K562 (cell line): Measurements from ENCODE around the gene ZDHHC5. TPM values are rescaled to one million over a fixed set of nuclear protein-coding genes. Genes with fewer than 3 reads are reported as not detected.
A peak's percentile ranks its signal among the peaks of the same experiment; 100 is the strongest.

Experiments used
- ATF2 ChIP-seq: sonication (generic); formaldehyde crosslinking; IDR thresholded peaks from 2 replicates; pipeline ENCODE4 v1.8.1; 2022; ENCODE audit warnings: missing genetic modification reagents
- ATF4 ChIP-seq: fragments of 450-650 bp; formaldehyde crosslinking; IDR thresholded peaks from 2 replicates; pipeline ENCODE4 v1.4.0; 2022; ENCODE audit warnings: mild to moderate bottlenecking, moderate library complexity
- BCOR ChIP-seq: fragments of 450-650 bp; IDR thresholded peaks from 2 replicates; pipeline ENCODE4 v1.6.1; 2016
- CBX8 ChIP-seq: fragments of 200-600 bp; sonication (generic); IDR thresholded peaks from 2 replicates; pipeline ENCODE4 v1.6.1; 2012; ENCODE audit warnings: borderline replicate concordance, mixed run types, low read depth, mild to moderate bottlenecking, moderate library complexity, mixed read lengths, low read length, control low read depth, inconsistent platforms; ENCODE audit not compliant: poor library complexity, severe bottlenecking; ENCODE audit errors: extremely low read depth
- CCNT2 ChIP-seq: IDR thresholded peaks from 2 replicates; pipeline ENCODE4 v1.6.1; 2011; ENCODE audit warnings: borderline replicate concordance, low read depth, mild to moderate bottlenecking, moderate library complexity, mixed read lengths, low read length; ENCODE audit not compliant: insufficient read length; ENCODE audit errors: extremely low read depth
- E2F4 ChIP-seq: sonication (generic); formaldehyde crosslinking; IDR thresholded peaks from 2 replicates; pipeline ENCODE4 v1.8.0; 2022; ENCODE audit warnings: mild to moderate bottlenecking, low read depth, missing genetic modification reagents
- ELF1 ChIP-seq: fragments of 200-800 bp; sonication (Bioruptor generic); IDR thresholded peaks from 2 replicates; pipeline ENCODE4 v1.6.1; 2016; ENCODE audit warnings: missing genetic modification characterization, missing compliant biosample characterization
- ELK1 ChIP-seq: sonication (generic); formaldehyde crosslinking; IDR thresholded peaks from 2 replicates; pipeline ENCODE4 v1.8.1; 2022; ENCODE audit warnings: missing genetic modification reagents
- ETV1 ChIP-seq: fragments of 450-650 bp; conservative IDR thresholded peaks from 2 replicates; pipeline ENCODE4 v1.6.1; 2016; ENCODE audit warnings: missing genetic modification characterization, control low read depth, low read depth, missing compliant biosample characterization
- KAT7 ChIP-seq: sonication (generic); formaldehyde crosslinking; IDR thresholded peaks from 2 replicates; pipeline ENCODE4 v1.8.0; 2022; ENCODE audit warnings: missing genetic modification reagents, mild to moderate bottlenecking, borderline replicate concordance
- KAT8 ChIP-seq: fragments of 450-650 bp; IDR thresholded peaks from 2 replicates; pipeline ENCODE4 v1.6.1; 2016; ENCODE audit warnings: low read depth, mild to moderate bottlenecking
- KLF6 ChIP-seq: fragments of 250-450 bp; sonication (Bioruptor Pico); IDR thresholded peaks from 2 replicates; pipeline ENCODE4 v1.4.0; 2020; ENCODE audit warnings: mild to moderate bottlenecking, moderate library complexity, borderline replicate concordance
- L3MBTL2 ChIP-seq: fragments of 450-650 bp; IDR thresholded peaks from 2 replicates; pipeline ENCODE4 v1.6.1; 2016; ENCODE audit warnings: mild to moderate bottlenecking, moderate library complexity
- MYC ChIP-seq, 2 experiments: fragments of 250-450 bp in 1 of 2; sonication (Bioruptor Pico) in 1 of 2; IDR thresholded peaks; 2 replicates each; pipeline versions ENCODE4 v1.5.1 to v1.6.1; 2012 to 2021; ENCODE audit warnings: low read depth in 2 of 2, borderline replicate concordance in 1 of 2, improper control_type of control experiment in 1 of 2, low read length in 1 of 2, mild to moderate bottlenecking in 1 of 2, moderate library complexity in 1 of 2
- NFIC ChIP-seq: fragments of 450-650 bp; IDR thresholded peaks from 2 replicates; pipeline ENCODE4 v1.6.1; 2017; ENCODE audit warnings: mild to moderate bottlenecking, inconsistent platforms
- PCBP2 ChIP-seq: fragments of 200-400 bp; formaldehyde crosslinking; IDR thresholded peaks from 2 replicates; pipeline ENCODE4 v1.6.1; 2018; ENCODE audit warnings: low read length, low read depth, mild to moderate bottlenecking, moderate library complexity; ENCODE audit not compliant: poor library complexity, severe bottlenecking
- SMAD3 ChIP-seq: fragments of 450-650 bp; formaldehyde crosslinking; conservative IDR thresholded peaks from 2 replicates; pipeline ENCODE4 v1.4.0; 2020; ENCODE audit warnings: mild to moderate bottlenecking
- SMARCC2 ChIP-seq: fragments of 450-650 bp; IDR thresholded peaks from 2 replicates; pipeline ENCODE4 v1.6.1; 2017; ENCODE audit warnings: antibody characterized with exemption, moderate library complexity, mild to moderate bottlenecking, low read depth
- XRCC4 ChIP-seq: IDR thresholded peaks from one replicate; pipeline ENCODE4 v1.6.1; 2011; ENCODE audit not compliant: insufficient read depth, insufficient read length; ENCODE audit errors: extremely low read depth
- ZFX ChIP-seq: sonication (generic); formaldehyde crosslinking; IDR thresholded peaks from 2 replicates; pipeline ENCODE4 v1.8.0; 2022; ENCODE audit warnings: mild to moderate bottlenecking, missing genetic modification reagents, moderate library complexity
- ZNF12 ChIP-seq: sonication (generic); formaldehyde crosslinking; IDR thresholded peaks from 2 replicates; pipeline ENCODE4 v1.4.0; 2020; ENCODE audit warnings: mild to moderate bottlenecking, missing genetic modification reagents
- ZNF347 ChIP-seq: fragments of 450-650 bp; formaldehyde crosslinking; IDR thresholded peaks from 2 replicates; pipeline ENCODE4 v1.4.0; 2020; ENCODE audit warnings: low read depth, mild to moderate bottlenecking, moderate library complexity
- ZNF444 ChIP-seq: fragments of 250-450 bp; sonication (Bioruptor Pico); IDR thresholded peaks from 2 replicates; pipeline ENCODE4 v1.4.0; 2020; ENCODE audit warnings: mild to moderate bottlenecking, moderate library complexity
- ZNF766 ChIP-seq: fragments of 200-800 bp; sonication (Bioruptor generic); conservative IDR thresholded peaks from 2 replicates; pipeline ENCODE4 v1.6.1; 2016; ENCODE audit warnings: missing genetic modification characterization, missing compliant biosample characterization
- polyA plus RNA-seq, 8 experiments: library from polyadenylated mRNA; depleted of rRNA in 4 of 8; stranded (reverse) in 5 of 8; unstranded in 3 of 8; fragments of >200 nt; fragmentation: Nextera tagmentation in 2 of 8; fragmentation: Illumina TruSeq in 1 of 8; extraction: Ambion mirVana in 2 of 8; extraction: Trizol in 1 of 8; gene quantifications; 2 replicates each; pipeline versions ENCODE4 v1.2.1 to v1.2.3, GENCODE V29; 2011 to 2014; ENCODE audit warnings: inconsistent platforms in 1 of 8, missing spikeins in 1 of 8
- total RNA-seq, 7 experiments: library from RNA; depleted of rRNA in 6 of 7; stranded (reverse); fragments of >200 nt in 6 of 7; fragmentation: Illumina TruSeq in 2 of 7; extraction: Trizol in 2 of 7; gene quantifications; 2 replicates each; pipeline versions ENCODE4 v1.2.1 to v1.2.3, GENCODE V29; 2011 to 2021; ENCODE audit warnings: low replicate concordance in 1 of 7

The ZDHHC5 gene
- total and polyA plus RNA-seq, 9 of the 15 experiments (the other 6 are each of a cell fraction or from before 2014, with no cell fraction given): 3.8 to 64.2 (median 35.9) TPM

- no peak for TF ChIP-seq ZNF12
- no peak for TF ChIP-seq PCBP2
- TF ChIP-seq ZNF444: no peak
- no peak for TF ChIP-seq ATF4 (CRISPR knock-in tag)
- TF ChIP-seq CBX8: no peak
- TF ChIP-seq SMARCC2: no peak
- peak; percentile 66; the same call in 1 of the 2 replicates for TF ChIP-seq ELF1
- TF ChIP-seq KLF6 (CRISPR knock-in tag): no peak
- no peak for TF ChIP-seq SMAD3 (CRISPR knock-in tag)
- TF ChIP-seq KAT8: no peak
- TF ChIP-seq XRCC4: no peak
- no peak for TF ChIP-seq E2F4
- no peak for TF ChIP-seq NFIC
- TF ChIP-seq MYC (IDR thresholded peaks at IDR 0.05; ENCODE audit: low read depth, low read length): peak; percentile 64
- TF ChIP-seq MYC (CRISPR knock-in tag; IDR thresholded peaks at IDR 0.05; ENCODE audit: borderline replicate concordance, low read depth): no peak
- TF ChIP-seq ETV1 (tag): 0 out of 2 replicates have a peak, but pooled peaks have one; percentile 8
- TF ChIP-seq L3MBTL2: peak; percentile 68
- TF ChIP-seq ZNF766: 0 out of 2 replicates have a peak, but pooled peaks have one; percentile 32
- no peak for TF ChIP-seq CCNT2
- TF ChIP-seq ZNF347 (CRISPR knock-in tag): no peak
- TF ChIP-seq KAT7: no peak
- no peak for TF ChIP-seq ATF2 (CRISPR knock-in tag)
- no peak for TF ChIP-seq ELK1
- TF ChIP-seq BCOR: no peak
- TF ChIP-seq ZFX (CRISPR knock-in tag): no peak
Measured at GRCh38 chr11:57643802-57644201, 24.1 kb upstream of the ZDHHC5 start (continued).
